ENCODE data around the gene TMEM80. TPM values are rescaled to one million over a fixed set of nuclear protein-coding genes. Genes with fewer than 3 reads are reported as not detected.

Gene TMEM80
- total RNA-seq, 1 experiment from 2014 or later = 45.2 TPM

DNA sequence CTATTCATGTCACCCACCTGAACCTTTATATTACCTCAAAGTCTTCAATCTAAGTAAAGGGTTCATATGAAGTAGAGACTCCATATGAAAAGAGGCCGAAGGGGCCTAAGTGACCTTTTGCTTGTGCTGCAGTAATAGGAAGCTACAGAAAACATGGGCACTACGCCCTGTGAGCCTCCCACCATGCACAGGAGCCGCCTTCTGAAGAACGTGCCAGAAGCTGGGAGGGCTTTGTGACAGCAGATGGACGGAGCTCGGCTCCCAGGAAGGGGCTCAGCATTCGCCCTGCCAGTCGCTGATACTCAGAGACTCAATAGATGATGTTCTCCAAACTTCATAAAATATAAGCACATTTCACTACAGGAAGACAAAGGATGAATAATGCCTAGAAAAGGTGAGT lies 21.8 kb upstream of the TMEM80 start:
- peaks cover 15% of the 10 kb centered on the region for H3K36me3 ChIP-seq (ENCODE audit: control insufficient read depth, insufficient read depth, low read length)
- no peaks in the 10 kb centered on the region for H3K27me3 ChIP-seq (ENCODE audit: control insufficient read depth, insufficient read depth, low read length)
- in situ Hi-C loops (cut with HindIII; ENCODE audit: low pct_unique_long_range_greater_than_20kb, low sequenced_read_pairs) = no loop called here

DNA sequence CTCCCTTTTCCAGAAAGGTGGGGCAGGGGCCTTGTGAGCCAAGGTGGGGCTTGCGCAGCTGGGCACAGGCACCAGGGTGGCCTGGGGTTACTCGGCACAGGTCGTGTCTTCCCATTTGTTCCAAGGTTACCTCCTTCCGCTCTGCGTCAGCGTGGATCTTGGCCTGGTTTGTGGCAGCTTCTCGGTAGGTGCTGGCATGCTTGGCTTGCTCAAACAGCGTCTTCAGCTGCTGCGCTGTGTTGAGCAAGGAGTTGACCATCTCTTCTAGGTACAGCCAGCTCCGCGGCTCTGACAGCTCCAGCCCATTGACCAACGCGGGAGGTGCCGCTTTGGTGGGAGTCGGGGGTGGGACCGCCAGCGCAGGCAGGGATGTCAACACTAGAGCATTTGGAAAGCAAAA lies 21.2 kb upstream of the TMEM80 start:
- POLR2A ChIA-PET = no interaction called here
- no TSS peak for BruUV-seq (replicated peaks)
- in situ Hi-C loops (cut with HindIII; ENCODE audit: low pct_unique_long_range_greater_than_20kb, low sequenced_read_pairs) = no loop called here

More for the DNA sequence above, 21.8 kb upstream of the TMEM80 start:
- ATAC-seq (no peak), DNase-seq (ENCODE audit: low read depth, low spot score) (no peak)
- TF ChIP-seq SIN3A (IDR thresholded peaks at IDR 0.05; ENCODE audit: borderline replicate concordance, insufficient read depth, low read depth, low read length) (no peak), POLR2AphosphoS5 (IDR thresholded peaks at IDR 0.05; ENCODE audit: low read depth, low read length) (no peak), REST (IDR thresholded peaks at IDR 0.05; ENCODE audit: insufficient read depth in 1 of 2, low read depth in 2 of 2, low read length in 1 of 2) (no peak), TCF7L2 (IDR thresholded peaks at IDR 0.05; ENCODE audit: low read depth, low read length) (no peak)
- TF ChIP-seq, protein P1, sequence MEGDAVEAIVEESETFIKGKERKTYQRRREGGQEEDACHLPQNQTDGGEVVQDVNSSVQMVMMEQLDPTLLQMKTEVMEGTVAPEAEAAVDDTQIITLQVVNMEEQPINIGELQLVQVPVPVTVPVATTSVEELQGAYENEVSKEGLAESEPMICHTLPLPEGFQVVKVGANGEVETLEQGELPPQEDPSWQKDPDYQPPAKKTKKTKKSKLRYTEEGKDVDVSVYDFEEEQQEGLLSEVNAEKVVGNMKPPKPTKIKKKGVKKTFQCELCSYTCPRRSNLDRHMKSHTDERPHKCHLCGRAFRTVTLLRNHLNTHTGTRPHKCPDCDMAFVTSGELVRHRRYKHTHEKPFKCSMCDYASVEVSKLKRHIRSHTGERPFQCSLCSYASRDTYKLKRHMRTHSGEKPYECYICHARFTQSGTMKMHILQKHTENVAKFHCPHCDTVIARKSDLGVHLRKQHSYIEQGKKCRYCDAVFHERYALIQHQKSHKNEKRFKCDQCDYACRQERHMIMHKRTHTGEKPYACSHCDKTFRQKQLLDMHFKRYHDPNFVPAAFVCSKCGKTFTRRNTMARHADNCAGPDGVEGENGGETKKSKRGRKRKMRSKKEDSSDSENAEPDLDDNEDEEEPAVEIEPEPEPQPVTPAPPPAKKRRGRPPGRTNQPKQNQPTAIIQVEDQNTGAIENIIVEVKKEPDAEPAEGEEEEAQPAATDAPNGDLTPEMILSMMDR (IDR thresholded peaks at IDR 0.05) = no peak
- no peak overlapping the region for H3K4me3 ChIP-seq (ENCODE audit: low read depth in 2 of 2, low read length in 2 of 2)
- ChIA-PET POLR2A (no interaction called here), CTCF (interaction anchor here (0.6 kb wide), 1 partner anchor 48 kb away, joined by 3 read pairs; no protein-coding TSS in a partner anchor)
- H3K27ac ChIP-seq (ENCODE audit: low read length) = no peak overlapping the region
- no TSS peak for BruUV-seq (replicated peaks)
- H3K4me1 ChIP-seq (ENCODE audit: control insufficient read depth, insufficient read depth, low read length) = no peaks in the 10 kb centered on the region
- intact Hi-C loops (cut with micrococcal nuclease; ENCODE audit: unreplicated experiment) = no loop called here
- H3K9me3 ChIP-seq (ENCODE audit: control insufficient read depth, insufficient read depth, low read depth, low read length) = no peaks in the 10 kb centered on the region

More for the DNA sequence above, 21.2 kb upstream of the TMEM80 start:
- intact Hi-C loops (cut with micrococcal nuclease; ENCODE audit: unreplicated experiment) = no loop called here
- peaks cover 15% of the 10 kb centered on the region for H3K36me3 ChIP-seq (ENCODE audit: control insufficient read depth, insufficient read depth, low read length)
- no peak overlapping the region for H3K4me3 ChIP-seq (ENCODE audit: low read depth in 2 of 2, low read length in 2 of 2)
- TF ChIP-seq SIN3A (IDR thresholded peaks at IDR 0.05; ENCODE audit: borderline replicate concordance, insufficient read depth, low read depth, low read length) (no peak), REST (IDR thresholded peaks at IDR 0.05; ENCODE audit: insufficient read depth in 1 of 2, low read depth in 2 of 2, low read length in 1 of 2) (no peak), POLR2AphosphoS5 (IDR thresholded peaks at IDR 0.05; ENCODE audit: low read depth, low read length) (no peak), TCF7L2 (IDR thresholded peaks at IDR 0.05; ENCODE audit: low read depth, low read length) (no peak)
- TF ChIP-seq, protein P1 (IDR thresholded peaks at IDR 0.05) = no peak
- no peak overlapping the region for H3K27ac ChIP-seq (ENCODE audit: low read length)
- no peaks in the 10 kb centered on the region for H3K9me3 ChIP-seq (ENCODE audit: control insufficient read depth, insufficient read depth, low read depth, low read length)
- no peaks in the 10 kb centered on the region for H3K27me3 ChIP-seq (ENCODE audit: control insufficient read depth, insufficient read depth, low read length)
- CTCF ChIA-PET = no interaction called here
- no peaks in the 10 kb centered on the region for H3K4me1 ChIP-seq (ENCODE audit: control insufficient read depth, insufficient read depth, low read length)
- no peak for DNase-seq (ENCODE audit: low read depth, low spot score)
- no peak for ATAC-seq
